ENCODE results near the gene HNMT. TPM values are rescaled to one million over a fixed set of nuclear protein-coding genes. Genes with fewer than 3 reads are reported as not detected.
"Not testable (repeated sequence)": the region's sequence is repeated elsewhere in the genome, so short reads cannot be mapped to it uniquely, and the experiment has no call there.

The HNMT gene
- polyA plus RNA-seq, 1 of the 3 experiments (the other 2 are of a cell fraction): 1.8 TPM

GRCh38 chr2:138042311-138042710 lies 78.0 kb downstream of the HNMT start:
- no peak for DNase-seq
- Histone ChIP-seq H4K20me1 (ENCODE audit: insufficient read depth) (no peaks in the 10 kb centered on the region), H3K4me3 (ENCODE audit: low read depth in 2 of 2, low read length in 1 of 2) (no peak overlapping the region), H3K9me3 (no peaks in the 10 kb centered on the region), H3K27me3 (ENCODE audit: insufficient read depth) (no peaks in the 10 kb centered on the region), H3F3A (replicated peaks; ENCODE audit: insufficient read depth) (no peaks in the 10 kb centered on the region), H3K4me2 (no peak overlapping the region), H3K36me3 (replicated peaks in 1 of 2; ENCODE audit: control insufficient read depth in 1 of 2, insufficient read depth in 2 of 2, low read length in 1 of 2) (no peaks in the 10 kb centered on the region), H3K79me2 (ENCODE audit: insufficient read depth) (no peaks in the 10 kb centered on the region), H3K27ac (ENCODE audit: low read depth in 2 of 2, low read length in 1 of 2) (no peak overlapping the region), H3K9me2 (no peaks in the 10 kb centered on the region), H2AFZ (ENCODE audit: low read depth) (no peak overlapping the region), H3K4me1 (ENCODE audit: control insufficient read depth in 1 of 2, insufficient read depth in 2 of 2, low read depth in 1 of 2, low read length in 1 of 2) (peaks cover 0 to 4% of the 10 kb centered on the region in 2 experiments; a peak in 2 of 4 replicates), H3K9ac (no peak overlapping the region)
- 90% methylated on average over 3 of the region's 3 CpGs for WGBS (ENCODE audit: low lambda C conversion rate)
- POLR2A ChIA-PET: no interaction called here
- CTCF ChIA-PET: interaction anchor here (0.7 to 1.6 kb wide), 3 partner anchors 9 to 16 kb away, joined by 3 read pairs; no protein-coding TSS in a partner anchor
- no peak for TF ChIP-seq NFIC (IDR thresholded peaks at IDR 0.05; ENCODE audit: borderline replicate concordance)
- TF ChIP-seq IRF3 (IDR thresholded peaks at IDR 0.05; ENCODE audit: low read depth, low read length): no peak
- TF ChIP-seq YY1 (IDR thresholded peaks at IDR 0.05; ENCODE audit: low read depth): no peak
- no peak for TF ChIP-seq TAF1 (IDR thresholded peaks at IDR 0.05; ENCODE audit: borderline replicate concordance, low read depth, low read length)
- no peak for TF ChIP-seq RAD21 (IDR thresholded peaks at IDR 0.05; ENCODE audit: low read length)
- no peak for TF ChIP-seq RFX5 (IDR thresholded peaks at IDR 0.05; ENCODE audit: low read length)
- TF ChIP-seq MXI1 (IDR thresholded peaks at IDR 0.05; ENCODE audit: low read depth, low read length): no peak
- TF ChIP-seq USF1 (IDR thresholded peaks at IDR 0.05; ENCODE audit: borderline replicate concordance, low read depth): no peak
- TF ChIP-seq TCF12 (IDR thresholded peaks at IDR 0.05): no peak
- TF ChIP-seq SMC3 (IDR thresholded peaks at IDR 0.05; ENCODE audit: low read depth, low read length): no peak
- no peak for TF ChIP-seq SIN3A (IDR thresholded peaks at IDR 0.05; ENCODE audit: borderline replicate concordance, low read depth, low read length)
- no peak for TF ChIP-seq ELF1 (IDR thresholded peaks at IDR 0.05)
- TF ChIP-seq MEF2A (IDR thresholded peaks at IDR 0.05; ENCODE audit: borderline replicate concordance, low read depth): no peak
- no peak for TF ChIP-seq MAX (IDR thresholded peaks at IDR 0.05; ENCODE audit: low read depth)
- TF ChIP-seq GABPA (IDR thresholded peaks at IDR 0.05; ENCODE audit: low read depth): no peak
- no peak for TF ChIP-seq USF2 (IDR thresholded peaks at IDR 0.05; ENCODE audit: borderline replicate concordance, low read depth, low read length)
- TF ChIP-seq FOXJ3 (CRISPR knock-in tag; IDR thresholded peaks at IDR 0.05): no peak
- TF ChIP-seq PBX3 (IDR thresholded peaks at IDR 0.05): no peak
- no peak for TF ChIP-seq POLR2AphosphoS5 (IDR thresholded peaks at IDR 0.05; ENCODE audit: low read depth, low read length)
- TF ChIP-seq TEAD4 (IDR thresholded peaks at IDR 0.05; ENCODE audit: borderline replicate concordance, insufficient read depth): no peak

- H3K36me3 ChIP-seq (replicated peaks in 1 of 2; ENCODE audit: control insufficient read depth in 1 of 2, insufficient read depth in 2 of 2, low read length in 1 of 2); H3K27me3 ChIP-seq (ENCODE audit: insufficient read depth); H3F3A ChIP-seq (replicated peaks; ENCODE audit: insufficient read depth); H3K4me2 ChIP-seq; H2AFZ ChIP-seq (ENCODE audit: low read depth); H3K9ac ChIP-seq; H3K9me2 ChIP-seq; H3K27ac ChIP-seq (ENCODE audit: low read depth in 2 of 2, low read length in 1 of 2); H3K4me3 ChIP-seq (ENCODE audit: low read depth in 2 of 2, low read length in 1 of 2); H3K79me2 ChIP-seq (ENCODE audit: insufficient read depth); H4K20me1 ChIP-seq (ENCODE audit: insufficient read depth); DNase-seq; H3K9me3 ChIP-seq; POLR2A ChIA-PET; H3K4me1 ChIP-seq (ENCODE audit: control insufficient read depth in 1 of 2, insufficient read depth in 2 of 2, low read depth in 1 of 2, low read length in 1 of 2): not testable (repeated sequence)
- CTCF ChIA-PET: interaction anchor here (1.6 kb wide), 1 partner anchor 8 kb away, joined by 3 read pairs; no protein-coding TSS in a partner anchor
- 92% methylated on average over 6 of the region's 6 CpGs for WGBS (ENCODE audit: low lambda C conversion rate)
Observed at GRCh38 chr2:138043588-138043987, 79.3 kb downstream of the HNMT start.

Data from SK-N-SH (cell line).